Measurements from ENCODE around the gene JAM3. TPM values are rescaled to one million over a fixed set of nuclear protein-coding genes. Genes with fewer than 3 reads are reported as not detected.

Gene JAM3
- total RNA-seq, 5 donors from 2014 or later (not counting 1 experiment from before 2014, with no cell fraction given): 6.6 to 10.7 (median 8.2) TPM

- Mint-ChIP-seq H3K36me3 (peaks cover 36% of the 10 kb centered on the region), H3K27ac (no peak overlapping the region), H3K4me1 (no peaks in the 10 kb centered on the region), H3K27me3 (no peaks in the 10 kb centered on the region), H3K4me3 (no peak overlapping the region), H3K9me3 (no peaks in the 10 kb centered on the region)
- Histone ChIP-seq H3K4me3 (ENCODE audit: control insufficient read depth in 1 of 2, extremely low read depth in 1 of 2, low read length in 1 of 2) (no peak overlapping the region), H3K9me3 (no peaks in the 10 kb centered on the region), H3K27me3 (replicated peaks in 1 of 2; ENCODE audit: control insufficient read depth in 2 of 2, extremely low read depth in 1 of 2, insufficient read depth in 2 of 2, low read length in 1 of 2) (no peaks in the 10 kb centered on the region), H3K36me3 (ENCODE audit: control insufficient read depth in 2 of 2, extremely low read depth in 1 of 2, insufficient read depth in 1 of 2, low read length in 1 of 2) (peaks cover 10 to 35% of the 10 kb centered on the region in 2 donors), H3K27ac (ENCODE audit: low read length) (no peak overlapping the region), H3K4me1 (ENCODE audit: control insufficient read depth in 1 of 2, extremely low read depth in 1 of 2, insufficient read depth in 2 of 2, low read length in 2 of 2) (no peaks in the 10 kb centered on the region)
- DNase-seq (no peak), ATAC-seq (replicated peaks in 1 of 4) (no peak)
- ChIA-PET CTCF (no interaction called here), POLR2A (no interaction called here)
- 95% methylated on average over 12 of the region's 16 CpGs for WGBS (ENCODE audit: insufficient coverage)
Measured at GRCh38 chr11:134149371-134149770, 80.5 kb downstream of the JAM3 start.

GRCh38 chr11:134150195-134150903, 81.5 kb downstream of the JAM3 start:
- no peak overlapping the region for H3K4me3 ChIP-seq (ENCODE audit: control insufficient read depth in 1 of 2, extremely low read depth in 1 of 2, low read length in 1 of 2)
- H3K36me3 ChIP-seq (ENCODE audit: control insufficient read depth in 2 of 2, extremely low read depth in 1 of 2, insufficient read depth in 1 of 2, low read length in 1 of 2): peaks cover 10 to 41% of the 10 kb centered on the region in 2 donors
- ATAC-seq (replicated peaks in 1 of 4) (no peak), DNase-seq (no peak)
- H3K9me3 ChIP-seq: no peaks in the 10 kb centered on the region
- no peaks in the 10 kb centered on the region for H3K27me3 ChIP-seq (replicated peaks in 1 of 2; ENCODE audit: control insufficient read depth in 2 of 2, extremely low read depth in 1 of 2, insufficient read depth in 2 of 2, low read length in 1 of 2)
- POLR2A ChIA-PET: no interaction called here
- Mint-ChIP-seq H3K9me3 (no peaks in the 10 kb centered on the region), H3K4me3 (no peak overlapping the region), H3K36me3 (peaks cover 36% of the 10 kb centered on the region), H3K4me1 (no peaks in the 10 kb centered on the region), H3K27ac (no peak overlapping the region), H3K27me3 (no peaks in the 10 kb centered on the region)
- H3K27ac ChIP-seq (ENCODE audit: low read length): no peak overlapping the region
- CTCF ChIA-PET: no interaction called here
- WGBS (ENCODE audit: insufficient coverage): 89% methylated on average over 11 of the region's 12 CpGs
- no peaks in the 10 kb centered on the region for H3K4me1 ChIP-seq (ENCODE audit: control insufficient read depth in 1 of 2, extremely low read depth in 1 of 2, insufficient read depth in 2 of 2, low read length in 2 of 2)

GRCh38 chr11:134151083-134151747, 82.3 kb downstream of the JAM3 start:
- ChIA-PET CTCF (no interaction called here), POLR2A (interaction anchor here in 1 of 2 donors (0.6 kb wide), 1 partner anchor 33 kb away, joined by 3 read pairs; no protein-coding TSS in a partner anchor)
- Mint-ChIP-seq H3K4me3 (no peak overlapping the region), H3K27ac (no peak overlapping the region), H3K4me1 (no peaks in the 10 kb centered on the region), H3K36me3 (peaks cover 42% of the 10 kb centered on the region), H3K9me3 (no peaks in the 10 kb centered on the region), H3K27me3 (no peaks in the 10 kb centered on the region)
- WGBS (ENCODE audit: insufficient coverage): 100% methylated on average over 7 of the region's 10 CpGs
- H3K36me3 ChIP-seq (ENCODE audit: control insufficient read depth in 2 of 2, extremely low read depth in 1 of 2, insufficient read depth in 1 of 2, low read length in 1 of 2): peaks cover 19 to 48% of the 10 kb centered on the region in 2 donors
- no peaks in the 10 kb centered on the region for H3K27me3 ChIP-seq (replicated peaks in 1 of 2; ENCODE audit: control insufficient read depth in 2 of 2, extremely low read depth in 1 of 2, insufficient read depth in 2 of 2, low read length in 1 of 2)
- H3K27ac ChIP-seq (ENCODE audit: low read length): no peak overlapping the region
- H3K4me1 ChIP-seq (ENCODE audit: control insufficient read depth in 1 of 2, extremely low read depth in 1 of 2, insufficient read depth in 2 of 2, low read length in 2 of 2): no peaks in the 10 kb centered on the region
- no peaks in the 10 kb centered on the region for H3K9me3 ChIP-seq
- H3K4me3 ChIP-seq (ENCODE audit: control insufficient read depth in 1 of 2, extremely low read depth in 1 of 2, low read length in 1 of 2): no peak overlapping the region
- DNase-seq (no peak), ATAC-seq (replicated peaks in 1 of 4) (no peak)

GRCh38 chr11:134152696-134153095, 83.8 kb downstream of the JAM3 start:
- WGBS (ENCODE audit: insufficient coverage): 95% methylated on average over 8 of the region's 9 CpGs
- Histone ChIP-seq H3K27ac (ENCODE audit: low read length) (no peak overlapping the region), H3K36me3 (ENCODE audit: control insufficient read depth in 2 of 2, extremely low read depth in 1 of 2, insufficient read depth in 1 of 2, low read length in 1 of 2) (peaks cover 21 to 58% of the 10 kb centered on the region in 2 donors), H3K4me1 (ENCODE audit: control insufficient read depth in 1 of 2, extremely low read depth in 1 of 2, insufficient read depth in 2 of 2, low read length in 2 of 2) (no peaks in the 10 kb centered on the region), H3K9me3 (no peaks in the 10 kb centered on the region), H3K4me3 (ENCODE audit: control insufficient read depth in 1 of 2, extremely low read depth in 1 of 2, low read length in 1 of 2) (no peak overlapping the region), H3K27me3 (replicated peaks in 1 of 2; ENCODE audit: control insufficient read depth in 2 of 2, extremely low read depth in 1 of 2, insufficient read depth in 2 of 2, low read length in 1 of 2) (no peaks in the 10 kb centered on the region)
- Mint-ChIP-seq H3K4me3 (no peak overlapping the region), H3K27me3 (no peaks in the 10 kb centered on the region), H3K27ac (no peak overlapping the region), H3K4me1 (no peaks in the 10 kb centered on the region), H3K36me3 (peaks cover 54% of the 10 kb centered on the region), H3K9me3 (no peaks in the 10 kb centered on the region)
- ChIA-PET POLR2A (no interaction called here), CTCF (interaction anchor here in 1 of 2 donors (0.6 kb wide), 1 partner anchor 13 kb away, joined by 4 read pairs; no protein-coding TSS in a partner anchor)
- DNase-seq (no peak), ATAC-seq (replicated peaks in 1 of 4) (no peak)

GRCh38 chr11:134153147-134153905, 84.5 kb downstream of the JAM3 start:
- ChIA-PET CTCF (interaction anchor here in 1 of 2 donors (0.6 kb wide), 1 partner anchor 12 kb away, joined by 4 read pairs; no protein-coding TSS in a partner anchor), POLR2A (no interaction called here)
- Histone ChIP-seq H3K4me1 (ENCODE audit: control insufficient read depth in 1 of 2, extremely low read depth in 1 of 2, insufficient read depth in 2 of 2, low read length in 2 of 2) (no peaks in the 10 kb centered on the region), H3K27me3 (replicated peaks in 1 of 2; ENCODE audit: control insufficient read depth in 2 of 2, extremely low read depth in 1 of 2, insufficient read depth in 2 of 2, low read length in 1 of 2) (no peaks in the 10 kb centered on the region), H3K27ac (ENCODE audit: low read length) (no peak overlapping the region), H3K9me3 (no peaks in the 10 kb centered on the region), H3K4me3 (ENCODE audit: control insufficient read depth in 1 of 2, extremely low read depth in 1 of 2, low read length in 1 of 2) (no peak overlapping the region), H3K36me3 (ENCODE audit: control insufficient read depth in 2 of 2, extremely low read depth in 1 of 2, insufficient read depth in 1 of 2, low read length in 1 of 2) (peaks cover 24 to 63% of the 10 kb centered on the region in 2 donors)
- H3K4me1 Mint-ChIP-seq: no peaks in the 10 kb centered on the region
- ATAC-seq (replicated peaks in 1 of 4) (no peak), DNase-seq (no peak)
- no peaks in the 10 kb centered on the region for H3K9me3 Mint-ChIP-seq
- no peak overlapping the region for H3K27ac Mint-ChIP-seq
- H3K36me3 Mint-ChIP-seq: peaks cover 57% of the 10 kb centered on the region
- H3K4me3 Mint-ChIP-seq: no peak overlapping the region
- H3K27me3 Mint-ChIP-seq: no peaks in the 10 kb centered on the region
- WGBS (ENCODE audit: insufficient coverage): over 99% methylated on average over 28 of the region's 30 CpGs

- Mint-ChIP-seq H3K36me3 (peaks cover 62% of the 10 kb centered on the region), H3K27ac (no peak overlapping the region), H3K9me3 (no peaks in the 10 kb centered on the region), H3K27me3 (no peaks in the 10 kb centered on the region), H3K4me1 (no peaks in the 10 kb centered on the region), H3K4me3 (no peak overlapping the region)
- H3K36me3 ChIP-seq (ENCODE audit: control insufficient read depth in 2 of 2, extremely low read depth in 1 of 2, insufficient read depth in 1 of 2, low read length in 1 of 2): peaks cover 26 to 64% of the 10 kb centered on the region in 2 donors
- no peak overlapping the region for H3K27ac ChIP-seq (ENCODE audit: low read length)
- CTCF ChIA-PET: no interaction called here
- no peaks in the 10 kb centered on the region for H3K9me3 ChIP-seq
- POLR2A ChIA-PET: no interaction called here
- no peak overlapping the region for H3K4me3 ChIP-seq (ENCODE audit: control insufficient read depth in 1 of 2, extremely low read depth in 1 of 2, low read length in 1 of 2)
- H3K4me1 ChIP-seq (ENCODE audit: control insufficient read depth in 1 of 2, extremely low read depth in 1 of 2, insufficient read depth in 2 of 2, low read length in 2 of 2): no peaks in the 10 kb centered on the region
- ATAC-seq (replicated peaks in 1 of 4) (no peak), DNase-seq (no peak)
- H3K27me3 ChIP-seq (replicated peaks in 1 of 2; ENCODE audit: control insufficient read depth in 2 of 2, extremely low read depth in 1 of 2, insufficient read depth in 2 of 2, low read length in 1 of 2): no peaks in the 10 kb centered on the region
- WGBS (ENCODE audit: insufficient coverage): 90% methylated on average over 7 of the region's 11 CpGs
Measured at GRCh38 chr11:134154441-134154840, 85.6 kb downstream of the JAM3 start.
